Activated CD8-positive, alpha-beta T cell treated with anti-CD3 and anti-CD28 coated beads for 36 hours (primary cell): ENCODE results near the gene CHAC2. TPM values are rescaled to one million over a fixed set of nuclear protein-coding genes. Genes with fewer than 3 reads are reported as not detected.
A peak's percentile ranks its signal among the peaks of the same experiment; 100 is the strongest.

Experiments
- ATAC-seq: fragments of 200-7000 bp; cut with Tn5 transposase; one replicate; pipeline ENCODE4 v1.10.0; 2021; ENCODE audit warnings: mild to moderate bottlenecking, moderate library complexity
- CTCF ChIA-PET: fragments of 350-600 bp; sonication (Branson Sonifier 250); formaldehyde crosslinking; loops from one replicate; lab custom pipeline; 2021; ENCODE audit warnings: antibody characterized with exemption; lab: Charles Lee
- POLR2A ChIA-PET: fragments of 350-600 bp; sonication (Branson Sonifier 250); formaldehyde crosslinking; loops from one replicate; lab custom pipeline; 2021; ENCODE audit warnings: antibody characterized with exemption; lab: Charles Lee
- DNase-seq: peaks from one replicate; pipeline ENCODE4 v3.0.0-alpha.2; 2020
- H3K27ac Mint-ChIP-seq: one replicate; pipeline ENCODE4 v1.8.0; 2021; ENCODE audit warnings: mild to moderate bottlenecking, mixed read lengths
- H3K27me3 Mint-ChIP-seq: one replicate; pipeline ENCODE4 v1.8.0; 2021; ENCODE audit warnings: mixed read lengths
- H3K36me3 Mint-ChIP-seq: one replicate; pipeline ENCODE4 v1.8.0; 2021; ENCODE audit warnings: low read depth, mixed read lengths
- H3K4me1 Mint-ChIP-seq: one replicate; pipeline ENCODE4 v1.8.0; 2021; ENCODE audit warnings: low read depth, mixed read lengths
- H3K4me3 Mint-ChIP-seq: one replicate; pipeline ENCODE4 v1.8.0; 2021; ENCODE audit warnings: mild to moderate bottlenecking, moderate library complexity, mixed read lengths
- H3K9me3 Mint-ChIP-seq: one replicate; pipeline ENCODE4 v1.8.0; 2021; ENCODE audit warnings: mixed read lengths
- intact Hi-C: fragments of 100-400 bp; cut with micrococcal nuclease; formaldehyde crosslinking; loops from one replicate; pipeline ENCODE4 v1.10.0; 2022
- total RNA-seq, 2 experiments: library from RNA; stranded (reverse); gene quantifications; one replicate each; pipeline ENCODE4 v1.2.3, GENCODE V29; 2021
- TF ChIP-seq, protein P1 (sequence below): fragments of 200-600 bp; IDR thresholded peaks from one replicate; pipeline ENCODE4 v1.8.0; 2022; ENCODE audit warnings: antibody characterized with exemption, mild to moderate bottlenecking

CHAC2 gene
- total RNA-seq, 2 experiments from 2014 or later, result 19.8 to 20.4 TPM

DNA sequence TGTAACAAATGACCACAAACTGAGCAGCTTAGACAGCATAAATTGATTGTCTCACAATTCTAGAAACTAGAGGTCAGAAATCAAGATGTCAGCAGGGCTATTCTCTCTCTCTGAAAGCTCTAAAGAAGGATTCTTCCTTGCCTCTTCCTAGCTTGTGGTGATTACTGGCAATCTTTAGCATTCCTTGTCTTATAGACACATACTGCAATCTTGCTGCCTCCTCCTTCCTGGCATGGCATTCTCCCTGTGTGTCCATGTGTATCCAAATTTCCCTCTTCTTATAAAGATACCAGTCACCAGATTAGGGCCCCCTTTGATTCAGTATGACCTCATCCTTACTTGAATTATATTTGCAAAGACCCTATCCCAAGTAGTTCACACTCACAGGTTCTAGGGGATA, 16.8 kb downstream of the CHAC2 start:
- peaks cover 37% of the 10 kb centered on the region for H3K4me1 Mint-ChIP-seq
- intact Hi-C loops, result no loop called here
- TF ChIP-seq, protein P1, sequence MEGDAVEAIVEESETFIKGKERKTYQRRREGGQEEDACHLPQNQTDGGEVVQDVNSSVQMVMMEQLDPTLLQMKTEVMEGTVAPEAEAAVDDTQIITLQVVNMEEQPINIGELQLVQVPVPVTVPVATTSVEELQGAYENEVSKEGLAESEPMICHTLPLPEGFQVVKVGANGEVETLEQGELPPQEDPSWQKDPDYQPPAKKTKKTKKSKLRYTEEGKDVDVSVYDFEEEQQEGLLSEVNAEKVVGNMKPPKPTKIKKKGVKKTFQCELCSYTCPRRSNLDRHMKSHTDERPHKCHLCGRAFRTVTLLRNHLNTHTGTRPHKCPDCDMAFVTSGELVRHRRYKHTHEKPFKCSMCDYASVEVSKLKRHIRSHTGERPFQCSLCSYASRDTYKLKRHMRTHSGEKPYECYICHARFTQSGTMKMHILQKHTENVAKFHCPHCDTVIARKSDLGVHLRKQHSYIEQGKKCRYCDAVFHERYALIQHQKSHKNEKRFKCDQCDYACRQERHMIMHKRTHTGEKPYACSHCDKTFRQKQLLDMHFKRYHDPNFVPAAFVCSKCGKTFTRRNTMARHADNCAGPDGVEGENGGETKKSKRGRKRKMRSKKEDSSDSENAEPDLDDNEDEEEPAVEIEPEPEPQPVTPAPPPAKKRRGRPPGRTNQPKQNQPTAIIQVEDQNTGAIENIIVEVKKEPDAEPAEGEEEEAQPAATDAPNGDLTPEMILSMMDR, result no peak
- ChIA-PET POLR2A (interaction anchor here (0.9 to 4.2 kb wide), 2 partner anchors 8 to 16 kb away, joined by 3 to 59 read pairs; partner anchors contain the start of gene CHAC2), CTCF (interaction anchor here (2.6 kb wide), 1 partner anchor 17 kb away, joined by 16 read pairs; the partner anchor contains the start of gene CHAC2)
- H3K4me3 Mint-ChIP-seq, result peak overlapping the region; percentile 92
- H3K27me3 Mint-ChIP-seq, result no peaks in the 10 kb centered on the region
- peak overlapping the region; percentile 72 for H3K27ac Mint-ChIP-seq
- no peak for DNase-seq
- no peak for ATAC-seq
- H3K36me3 Mint-ChIP-seq, result peaks cover 20% of the 10 kb centered on the region
- H3K9me3 Mint-ChIP-seq, result no peaks in the 10 kb centered on the region

GRCh38 chr2:53785366-53785765, 17.8 kb downstream of the CHAC2 start:
- H3K27ac Mint-ChIP-seq, result peak overlapping the region; percentile 70
- ChIA-PET POLR2A (interaction anchor here (0.9 to 4.2 kb wide), 2 partner anchors 9 to 17 kb away, joined by 3 to 59 read pairs; partner anchors contain the start of gene CHAC2), CTCF (interaction anchor here (1.2 to 2.6 kb wide), 2 partner anchors 9 to 18 kb away, joined by 8 to 16 read pairs; partner anchors contain the start of gene CHAC2)
- no peaks in the 10 kb centered on the region for H3K9me3 Mint-ChIP-seq
- H3K36me3 Mint-ChIP-seq, result peaks cover 12% of the 10 kb centered on the region
- intact Hi-C loops, result no loop called here
- no peak for DNase-seq
- TF ChIP-seq, protein P1, result no peak
- peak overlapping the region; percentile 92 for H3K4me3 Mint-ChIP-seq
- ATAC-seq, result no peak
- H3K27me3 Mint-ChIP-seq, result no peaks in the 10 kb centered on the region
- H3K4me1 Mint-ChIP-seq, result peaks cover 40% of the 10 kb centered on the region

DNA sequence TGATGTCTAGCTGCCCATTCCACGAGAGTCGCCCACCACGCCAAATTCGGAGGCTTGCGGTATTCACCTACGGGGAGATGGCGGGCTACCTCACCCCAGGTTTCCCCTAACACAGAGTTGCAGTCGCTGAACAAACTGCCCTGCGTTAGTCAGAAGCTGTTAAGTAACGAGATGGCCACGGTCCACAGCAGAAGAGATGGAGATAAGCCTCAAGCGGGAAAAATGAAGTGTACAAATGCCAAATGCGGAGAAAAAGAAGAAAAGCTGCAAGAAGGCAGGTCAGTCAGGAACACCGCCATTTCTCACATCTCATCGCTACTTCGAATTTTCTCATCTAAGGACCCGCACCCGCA, 18.7 kb downstream of the CHAC2 start:
- ChIA-PET CTCF (interaction anchor here (0.6 to 2.6 kb wide), 4 partner anchors 10 to 768 kb away, joined by 3 to 16 read pairs (median 6); partner anchors contain the start of gene CHAC2), POLR2A (interaction anchor here (0.8 to 4.2 kb wide), 5 partner anchors 10 to 182 kb away, joined by 3 to 59 read pairs (median 3); partner anchors contain the start of gene CHAC2)
- Mint-ChIP-seq H3K27me3 (no peaks in the 10 kb centered on the region), H3K36me3 (peaks cover 8% of the 10 kb centered on the region), H3K4me1 (peaks cover 47% of the 10 kb centered on the region), H3K4me3 (peak overlapping the region; percentile 92), H3K27ac (peak overlapping the region; percentile 92), H3K9me3 (no peaks in the 10 kb centered on the region)
- intact Hi-C loops, result no loop called here
- ATAC-seq (peak; percentile 19), DNase-seq (peak; percentile 48)
- TF ChIP-seq, protein P1, result no peak

DNA sequence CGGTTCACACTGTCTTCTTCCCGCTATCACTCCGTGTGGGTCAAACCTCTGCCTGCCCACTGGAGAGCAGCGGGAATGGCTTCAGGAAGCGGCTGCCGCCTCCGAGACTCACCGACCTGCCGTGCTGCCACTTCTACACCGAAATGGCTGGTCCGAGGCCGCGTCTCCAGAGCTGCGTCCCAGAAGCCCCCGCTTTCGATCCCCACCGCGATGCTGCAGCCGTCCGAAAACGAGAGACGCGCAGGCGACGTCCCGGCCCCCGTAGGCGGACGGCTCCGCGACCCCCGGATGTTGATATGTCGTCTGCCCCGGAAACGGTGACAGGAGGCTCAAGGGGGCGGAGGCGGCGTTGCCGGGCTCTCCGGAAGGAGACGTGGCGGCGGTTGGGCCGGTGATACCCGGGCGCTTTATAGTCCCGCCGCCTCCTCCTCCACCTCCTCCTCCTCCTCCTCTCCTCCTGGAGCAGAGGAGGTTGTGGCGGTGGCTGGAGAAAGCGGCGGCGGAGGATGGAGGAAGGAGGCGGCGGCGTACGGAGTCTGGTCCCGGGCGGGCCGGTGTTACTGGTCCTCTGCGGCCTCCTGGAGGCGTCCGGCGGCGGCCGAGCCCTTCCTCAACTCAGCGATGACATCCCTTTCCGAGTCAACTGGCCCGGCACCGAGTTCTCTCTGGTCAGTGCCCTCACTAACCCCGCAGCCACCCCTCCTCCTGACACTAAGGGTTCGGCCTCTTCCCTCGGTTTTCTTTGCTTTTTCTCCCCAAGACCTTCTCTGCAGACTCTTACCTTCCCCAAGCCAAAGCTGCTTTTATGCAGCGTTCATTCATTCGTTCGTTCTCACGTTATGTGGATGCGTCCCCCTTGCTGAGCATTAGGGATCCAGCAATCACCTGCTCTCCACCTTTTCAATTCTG, 19.4 kb downstream of the CHAC2 start, which contains the start of the genes ASB3 and ERLEC1:
Gene ASB3 (minus strand): TSS at position 249 of the 909 bp plus-strand sequence. CDS start 21,381 bp downstream, outside the sequence.
Gene ERLEC1 (plus strand): TSS at position 340 of the 909 bp plus-strand sequence. CDS start 167 bp downstream, at position 507.
- ChIA-PET POLR2A (interaction anchor here (0.6 to 4.2 kb wide), 11 partner anchors 9 to 184 kb away, joined by 3 to 59 read pairs (median 3); partner anchors contain the start of genes CHAC2 and PSME4), CTCF (interaction anchor here (0.6 to 2.6 kb wide), 4 partner anchors 11 to 767 kb away, joined by 3 to 16 read pairs (median 6); partner anchors contain the start of gene CHAC2)
- ATAC-seq (peak; percentile 92), DNase-seq (peak; percentile 95)
- no peaks in the 10 kb centered on the region for H3K27me3 Mint-ChIP-seq
- peaks cover 47% of the 10 kb centered on the region for H3K4me1 Mint-ChIP-seq
- TF ChIP-seq, protein P1, result no peak
- H3K9me3 Mint-ChIP-seq, result no peaks in the 10 kb centered on the region
- peak within 1 kb of the TSS; percentile 92 for H3K4me3 Mint-ChIP-seq
- peak within 1 kb of the TSS; percentile 92 for H3K27ac Mint-ChIP-seq
- peaks cover 3% of the 10 kb centered on the region for H3K36me3 Mint-ChIP-seq
- intact Hi-C loops, result loop anchor here (1.0 kb wide), 1 partner anchor 19 kb away; no protein-coding TSS in a partner anchor
